ENCODE data around the gene PGAM2.
"Not testable (repeated sequence)": the region's sequence is repeated elsewhere in the genome, so short reads cannot be mapped to it uniquely, and the experiment has no call there.

Gene PGAM2

GRCh38 chr7:44050121-44050914 is 15.0 kb downstream of the PGAM2 start:
- no peak for DNase-seq (ENCODE audit: low read depth)

- no peak for DNase-seq (ENCODE audit: low read depth)
Measured at GRCh38 chr7:44048031-44048795, 17.2 kb downstream of the PGAM2 start.

- DNase-seq (ENCODE audit: low read depth), result no peak
Measured at GRCh38 chr7:44046321-44047061, 18.9 kb downstream of the PGAM2 start.

GRCh38 chr7:44045226-44046014 is 19.9 kb downstream of the PGAM2 start:
- no peak for DNase-seq (ENCODE audit: low read depth)

GRCh38 chr7:44044315-44045225 is 20.8 kb downstream of the PGAM2 start, which contains the start of gene DBNL:
TSS of gene DBNL (plus strand) at chr7:44044702. CDS start at chr7:44044738, 36 bp downstream.
- peak; percentile 87 for DNase-seq (ENCODE audit: low read depth)

- DNase-seq (ENCODE audit: low read depth), result no peak
Measured at GRCh38 chr7:44043902-44044301, 21.5 kb downstream of the PGAM2 start.

- DNase-seq (ENCODE audit: low read depth), result no peak
Measured at GRCh38 chr7:44042221-44042620, 23.1 kb downstream of the PGAM2 start.

- DNase-seq (ENCODE audit: low read depth), result not testable (repeated sequence)
Measured at GRCh38 chr7:44040493-44040891, 24.9 kb downstream of the PGAM2 start.

- DNase-seq (ENCODE audit: low read depth), result not testable (repeated sequence)
Measured at GRCh38 chr7:44039800-44040492, 25.4 kb downstream of the PGAM2 start.

- DNase-seq (ENCODE audit: low read depth), result peak; percentile 50
Measured at GRCh38 chr7:44038961-44039558, 26.3 kb downstream of the PGAM2 start.

- DNase-seq (ENCODE audit: low read depth), result not testable (repeated sequence)
Measured at GRCh38 chr7:44038553-44038952, 26.8 kb downstream of the PGAM2 start.

- not testable (repeated sequence) for DNase-seq (ENCODE audit: low read depth)
Measured at GRCh38 chr7:44037951-44038350, 27.4 kb downstream of the PGAM2 start.

- not testable (repeated sequence) for DNase-seq (ENCODE audit: low read depth)
Measured at GRCh38 chr7:44036364-44036763, 29.0 kb downstream of the PGAM2 start.

- not testable (repeated sequence) for DNase-seq (ENCODE audit: low read depth)
Measured at GRCh38 chr7:44033971-44034844, 31.2 kb downstream of the PGAM2 start.

- not testable (repeated sequence) for DNase-seq (ENCODE audit: low read depth)
Measured at GRCh38 chr7:44032031-44032430, 33.3 kb downstream of the PGAM2 start.

- DNase-seq (ENCODE audit: low read depth), result not testable (repeated sequence)
Measured at GRCh38 chr7:44031319-44031718, 34.0 kb downstream of the PGAM2 start.

GRCh38 chr7:44030029-44030428 is 35.3 kb downstream of the PGAM2 start:
- DNase-seq (ENCODE audit: low read depth), result not testable (repeated sequence)

GRCh38 chr7:44029433-44029832 is 35.9 kb downstream of the PGAM2 start:
- not testable (repeated sequence) for DNase-seq (ENCODE audit: low read depth)

Data from stimulated activated CD8-positive, alpha-beta memory T cell treated with anti-CD3 and anti-CD28 coated beads, Interleukin-12 subunit alpha, Interleukin-12 subunit beta, amount 100 ng/mL, for 1 hour (primary cell).